Mucosa of descending colon (tissue), 3 donors: ENCODE measurements around the gene PPP1R9A. TPM values are rescaled to one million over a fixed set of nuclear protein-coding genes. Genes with fewer than 3 reads are reported as not detected.

Experiments
- ATAC-seq: fragments of 200-7000 bp; cut with Tn5 transposase; one replicate; pipeline ENCODE4 v1.9.1; 2020; ENCODE audit warnings: mild to moderate bottlenecking, moderate library complexity
- DNase-seq, 3 donors: peaks; one replicate each; pipeline ENCODE4 v3.0.0-alpha.2; 2020
- H3K36me3 ChIP-seq: fragments of 200-600 bp; one replicate; pipeline ENCODE4 v1.8.0; 2021; ENCODE audit warnings: low read depth, mild to moderate bottlenecking
- H3K4me1 ChIP-seq: fragments of 200-600 bp; one replicate; pipeline ENCODE4 v1.8.0; 2021; ENCODE audit warnings: low read depth, mild to moderate bottlenecking
- H3K4me3 ChIP-seq: fragments of 200-600 bp; one replicate; pipeline ENCODE4 v1.8.0; 2021; ENCODE audit warnings: mild to moderate bottlenecking
- H3K9me3 ChIP-seq: fragments of 200-600 bp; one replicate; pipeline ENCODE4 v1.8.0; 2021; ENCODE audit warnings: mild to moderate bottlenecking
- intact Hi-C, 2 donors: fragments of 100-400 bp; cut with DNase I in 1 of 2; cut with micrococcal nuclease in 1 of 2; formaldehyde crosslinking; loops; one replicate each; pipeline versions ENCODE4 v1.11.0 to v1.11.1; 2022; cut with DNase I, micrococcal nuclease
- total RNA-seq, 3 donors: library from RNA; stranded (reverse); fragmentation: NEBNext Ultra II Directional in 2 of 3; extraction: Animal tissue kit (Norgen Biotek cat#: 25700) in 2 of 3; gene quantifications; one replicate each; pipeline versions ENCODE4 v1.2.1 to v1.2.4, GENCODE V29; 2021 to 2023
- TF ChIP-seq, protein P1 (sequence below): fragments of 200-600 bp; IDR thresholded peaks from one replicate; pipeline ENCODE4 v1.8.0; 2022; ENCODE audit warnings: antibody characterized with exemption, mild to moderate bottlenecking
- donor health status: DM: no; HTN: no; CAD: no; lungs with moderate emphysema.
- donor health status: DM: no; HTN: no; CAD: no.
- donor health status: DM: no; HTN: yes; CAD: no.

The PPP1R9A gene
- total RNA-seq, 3 donors from 2014 or later = 17.8 to 48.9 (median 30.8) TPM

DNA sequence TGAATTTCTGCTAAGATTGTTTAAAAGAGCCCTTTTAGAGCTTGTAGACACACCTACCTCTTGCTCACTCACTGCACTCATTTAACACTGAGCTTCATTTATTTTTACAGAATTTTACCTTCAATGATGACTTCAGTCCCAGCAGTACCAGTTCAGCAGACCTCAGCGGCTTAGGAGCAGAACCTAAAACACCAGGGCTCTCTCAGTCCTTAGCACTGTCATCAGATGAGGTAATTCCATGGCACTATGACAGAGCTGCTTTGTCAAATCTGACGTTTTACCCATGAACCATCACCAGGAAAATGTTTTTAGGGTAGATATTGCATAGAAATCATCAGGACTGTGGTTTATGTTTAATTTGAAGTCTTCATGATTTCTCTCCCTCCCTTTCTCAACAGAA, 378.7 kb downstream of the PPP1R9A start:
- no peak for ATAC-seq
- intact Hi-C loops = no loop called here
- H3K9me3 ChIP-seq = no peaks in the 10 kb centered on the region
- DNase-seq = no peak
- TF ChIP-seq, protein P1, sequence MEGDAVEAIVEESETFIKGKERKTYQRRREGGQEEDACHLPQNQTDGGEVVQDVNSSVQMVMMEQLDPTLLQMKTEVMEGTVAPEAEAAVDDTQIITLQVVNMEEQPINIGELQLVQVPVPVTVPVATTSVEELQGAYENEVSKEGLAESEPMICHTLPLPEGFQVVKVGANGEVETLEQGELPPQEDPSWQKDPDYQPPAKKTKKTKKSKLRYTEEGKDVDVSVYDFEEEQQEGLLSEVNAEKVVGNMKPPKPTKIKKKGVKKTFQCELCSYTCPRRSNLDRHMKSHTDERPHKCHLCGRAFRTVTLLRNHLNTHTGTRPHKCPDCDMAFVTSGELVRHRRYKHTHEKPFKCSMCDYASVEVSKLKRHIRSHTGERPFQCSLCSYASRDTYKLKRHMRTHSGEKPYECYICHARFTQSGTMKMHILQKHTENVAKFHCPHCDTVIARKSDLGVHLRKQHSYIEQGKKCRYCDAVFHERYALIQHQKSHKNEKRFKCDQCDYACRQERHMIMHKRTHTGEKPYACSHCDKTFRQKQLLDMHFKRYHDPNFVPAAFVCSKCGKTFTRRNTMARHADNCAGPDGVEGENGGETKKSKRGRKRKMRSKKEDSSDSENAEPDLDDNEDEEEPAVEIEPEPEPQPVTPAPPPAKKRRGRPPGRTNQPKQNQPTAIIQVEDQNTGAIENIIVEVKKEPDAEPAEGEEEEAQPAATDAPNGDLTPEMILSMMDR = no peak
- no peak overlapping the region for H3K4me3 ChIP-seq
- no peaks in the 10 kb centered on the region for H3K36me3 ChIP-seq
- no peaks in the 10 kb centered on the region for H3K4me1 ChIP-seq

- intact Hi-C loops = no loop called here
- ATAC-seq (no peak), DNase-seq (no peak)
- Histone ChIP-seq H3K36me3 (no peaks in the 10 kb centered on the region), H3K9me3 (no peaks in the 10 kb centered on the region), H3K4me1 (no peaks in the 10 kb centered on the region), H3K4me3 (no peak overlapping the region)
- TF ChIP-seq, protein P1 = no peak
These were observed 382.9 kb downstream of the PPP1R9A start for GRCh38 chr7:95290166-95290830.

DNA sequence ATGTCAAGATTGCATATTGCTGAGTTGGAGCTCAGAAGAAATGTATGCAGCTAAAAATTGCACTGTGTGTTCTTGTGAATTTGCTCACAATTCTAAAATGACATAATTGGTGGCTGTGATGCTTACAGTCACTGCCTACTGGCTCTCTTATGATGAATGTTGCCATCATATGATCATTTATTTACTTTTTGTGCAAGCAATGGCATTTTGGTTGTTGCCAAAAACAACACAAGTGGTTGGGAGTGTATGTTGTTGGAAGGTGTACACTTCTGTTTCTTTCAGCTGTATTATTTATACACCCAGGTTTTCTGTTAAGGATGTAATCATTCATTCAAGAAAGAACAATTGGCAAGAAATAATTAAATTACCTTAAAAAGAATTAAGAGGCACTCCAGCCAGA, 388.0 kb downstream of the PPP1R9A start:
- H3K9me3 ChIP-seq = no peaks in the 10 kb centered on the region
- DNase-seq (no peak), ATAC-seq (no peak)
- intact Hi-C loops = no loop called here
- no peaks in the 10 kb centered on the region for H3K4me1 ChIP-seq
- TF ChIP-seq, protein P1 = no peak
- H3K36me3 ChIP-seq = no peaks in the 10 kb centered on the region
- no peak overlapping the region for H3K4me3 ChIP-seq

DNA sequence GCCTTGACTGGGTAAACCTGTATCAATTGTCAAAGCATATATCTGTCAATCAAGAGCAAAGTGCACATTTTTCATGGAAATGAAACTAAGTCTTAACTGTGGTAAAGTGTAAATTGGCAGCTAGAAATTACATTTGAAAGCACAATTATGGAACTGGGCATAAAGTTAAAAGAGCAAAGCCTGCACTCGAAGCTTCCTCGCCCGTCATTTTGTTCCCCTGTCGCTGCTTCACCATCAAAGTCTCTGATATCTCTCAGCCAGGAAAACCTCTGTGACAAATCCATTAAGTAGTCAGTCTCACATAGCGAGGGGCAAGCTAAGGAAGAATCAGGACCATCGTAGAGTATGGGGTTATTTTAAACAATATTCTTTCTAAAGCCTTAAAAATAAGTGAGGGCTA, 389.1 kb downstream of the PPP1R9A start:
- TF ChIP-seq, protein P1 = no peak
- no peak overlapping the region for H3K4me3 ChIP-seq
- no peaks in the 10 kb centered on the region for H3K36me3 ChIP-seq
- H3K4me1 ChIP-seq = no peaks in the 10 kb centered on the region
- intact Hi-C loops = no loop called here
- ATAC-seq = no peak
- DNase-seq = no peak
- H3K9me3 ChIP-seq = no peaks in the 10 kb centered on the region

GRCh38 chr7:95297041-95297440, 389.6 kb downstream of the PPP1R9A start:
- H3K36me3 ChIP-seq = no peaks in the 10 kb centered on the region
- H3K4me1 ChIP-seq = no peaks in the 10 kb centered on the region
- no peak overlapping the region for H3K4me3 ChIP-seq
- TF ChIP-seq, protein P1 = no peak
- ATAC-seq (no peak), DNase-seq (no peak)
- intact Hi-C loops = no loop called here
- no peaks in the 10 kb centered on the region for H3K9me3 ChIP-seq

GRCh38 chr7:95298091-95298490, 390.7 kb downstream of the PPP1R9A start:
- Histone ChIP-seq H3K9me3 (no peaks in the 10 kb centered on the region), H3K4me1 (no peaks in the 10 kb centered on the region), H3K4me3 (no peak overlapping the region), H3K36me3 (no peaks in the 10 kb centered on the region)
- intact Hi-C loops = no loop called here
- TF ChIP-seq, protein P1 = no peak
- ATAC-seq = no peak
- DNase-seq = no peak
